Measurements from ENCODE around the gene CAMK4.

GRCh38 chr5:111486926-111487325 is 262.7 kb downstream of the CAMK4 start:
- TF ChIP-seq GABPA (IDR thresholded peaks at IDR 0.05; ENCODE audit: low read depth): no peak
- TF ChIP-seq, protein P1, sequence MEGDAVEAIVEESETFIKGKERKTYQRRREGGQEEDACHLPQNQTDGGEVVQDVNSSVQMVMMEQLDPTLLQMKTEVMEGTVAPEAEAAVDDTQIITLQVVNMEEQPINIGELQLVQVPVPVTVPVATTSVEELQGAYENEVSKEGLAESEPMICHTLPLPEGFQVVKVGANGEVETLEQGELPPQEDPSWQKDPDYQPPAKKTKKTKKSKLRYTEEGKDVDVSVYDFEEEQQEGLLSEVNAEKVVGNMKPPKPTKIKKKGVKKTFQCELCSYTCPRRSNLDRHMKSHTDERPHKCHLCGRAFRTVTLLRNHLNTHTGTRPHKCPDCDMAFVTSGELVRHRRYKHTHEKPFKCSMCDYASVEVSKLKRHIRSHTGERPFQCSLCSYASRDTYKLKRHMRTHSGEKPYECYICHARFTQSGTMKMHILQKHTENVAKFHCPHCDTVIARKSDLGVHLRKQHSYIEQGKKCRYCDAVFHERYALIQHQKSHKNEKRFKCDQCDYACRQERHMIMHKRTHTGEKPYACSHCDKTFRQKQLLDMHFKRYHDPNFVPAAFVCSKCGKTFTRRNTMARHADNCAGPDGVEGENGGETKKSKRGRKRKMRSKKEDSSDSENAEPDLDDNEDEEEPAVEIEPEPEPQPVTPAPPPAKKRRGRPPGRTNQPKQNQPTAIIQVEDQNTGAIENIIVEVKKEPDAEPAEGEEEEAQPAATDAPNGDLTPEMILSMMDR (IDR thresholded peaks at IDR 0.05; ENCODE audit: insufficient read depth, low read length): no peak
- TF ChIP-seq POLR2AphosphoS5 (IDR thresholded peaks at IDR 0.05; ENCODE audit: low read depth): no peak

Data from HL-60 (cell line).